SH-SY5Y (cell line): Measurements from ENCODE around the gene OOEP.

Experiments
- GATA2 ChIP-seq: IDR thresholded peaks from 2 replicates; pipeline ENCODE4 v1.6.1; 2011; ENCODE audit warnings: mild to moderate bottlenecking, low read depth, low read length
- GATA3 ChIP-seq: IDR thresholded peaks from 2 replicates; pipeline ENCODE4 v1.6.1; 2011; ENCODE audit warnings: low read depth, mild to moderate bottlenecking, low read length, moderate library complexity

- TF ChIP-seq GATA3 (no peak), GATA2 (no peak)
Observed at GRCh38 chr6:73368675-73369074, 1.0 kb downstream of the OOEP start.
